ENCODE measurements around the gene PPP2R5C.

Gene PPP2R5C

GRCh38 chr14:101843038-101843437, 81.5 kb downstream of the PPP2R5C start:
- CTCF ChIA-PET: no interaction called here
- no peak for DNase-seq (ENCODE audit: low spot score)
- no peak overlapping the region for H3K27ac ChIP-seq
- POLR2A ChIA-PET (ENCODE audit: low non-redundant PET): no interaction called here
- TF ChIP-seq CTCF (conservative IDR thresholded peaks at IDR 0.05; ENCODE audit: low read depth): no peak

GRCh38 chr14:101843665-101844064, 82.2 kb downstream of the PPP2R5C start:
- no peak overlapping the region for H3K27ac ChIP-seq
- ChIA-PET POLR2A (ENCODE audit: low non-redundant PET) (interaction anchor here (0.6 kb wide), 1 partner anchor 13 kb away, joined by 5 read pairs; no protein-coding TSS in a partner anchor), CTCF (interaction anchor here (1.3 kb wide), 1 partner anchor 18 kb away, joined by 3 read pairs; no protein-coding TSS in a partner anchor)
- no peak for TF ChIP-seq CTCF (conservative IDR thresholded peaks at IDR 0.05; ENCODE audit: low read depth)
- no peak for DNase-seq (ENCODE audit: low spot score)

DNA sequence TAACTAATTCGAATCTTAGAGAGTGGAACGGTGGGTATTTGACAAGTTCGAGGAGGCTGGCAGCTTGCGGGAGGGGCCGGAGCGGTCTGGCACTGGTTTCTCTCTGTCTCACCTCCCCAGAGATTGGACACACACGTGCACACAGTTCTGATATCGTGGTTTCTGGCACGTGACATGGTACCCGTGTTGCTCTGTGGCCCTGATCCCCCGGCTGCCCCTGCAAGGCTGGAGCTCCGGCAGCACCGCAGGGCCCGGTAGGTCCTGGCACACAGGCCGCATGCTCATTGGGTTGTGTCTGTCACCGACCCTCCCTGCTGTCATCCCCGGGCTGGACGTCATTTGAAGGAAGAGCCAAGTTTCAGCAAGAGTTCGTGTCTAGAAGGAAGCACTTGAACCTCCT, 82.7 kb downstream of the PPP2R5C start:
- ChIA-PET CTCF (interaction anchor here (1.3 kb wide), 1 partner anchor 18 kb away, joined by 3 read pairs; no protein-coding TSS in a partner anchor), POLR2A (ENCODE audit: low non-redundant PET) (no interaction called here)
- no peak for DNase-seq (ENCODE audit: low spot score)
- TF ChIP-seq CTCF (conservative IDR thresholded peaks at IDR 0.05; ENCODE audit: low read depth): no peak
- no peak overlapping the region for H3K27ac ChIP-seq

GRCh38 chr14:101844751-101845150, 83.2 kb downstream of the PPP2R5C start:
- ChIA-PET POLR2A (ENCODE audit: low non-redundant PET) (no interaction called here), CTCF (interaction anchor here (0.6 to 1.3 kb wide), 2 partner anchors 19 to 27 kb away, joined by 3 to 5 read pairs; no protein-coding TSS in a partner anchor)
- H3K27ac ChIP-seq: no peak overlapping the region
- no peak for DNase-seq (ENCODE audit: low spot score)
- no peak for TF ChIP-seq CTCF (conservative IDR thresholded peaks at IDR 0.05; ENCODE audit: low read depth)

DNA sequence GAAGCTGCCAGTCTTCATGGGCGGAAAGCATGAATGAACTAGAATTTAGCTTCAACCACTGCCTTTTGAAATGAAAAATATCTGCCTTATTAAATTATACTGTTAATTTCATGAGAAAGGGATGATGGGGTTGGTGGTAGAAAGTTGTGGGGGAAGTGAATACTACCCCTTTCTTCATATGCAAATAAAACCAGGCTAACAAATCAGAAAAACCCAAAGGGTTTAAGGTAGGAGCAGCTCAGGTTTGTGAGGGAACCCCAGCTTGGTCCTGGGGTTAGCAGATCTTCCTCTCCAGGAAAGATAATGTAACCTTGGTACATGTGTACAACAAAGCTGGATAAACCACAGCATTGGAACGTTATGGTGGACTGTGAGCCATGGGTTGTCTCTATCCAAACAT, 84.0 kb downstream of the PPP2R5C start:
- CTCF ChIA-PET: interaction anchor here (0.7 kb wide), 1 partner anchor 74 kb away, joined by 3 read pairs; no protein-coding TSS in a partner anchor
- TF ChIP-seq CTCF (conservative IDR thresholded peaks at IDR 0.05; ENCODE audit: low read depth): no peak
- DNase-seq (ENCODE audit: low spot score): no peak
- POLR2A ChIA-PET (ENCODE audit: low non-redundant PET): no interaction called here
- no peak overlapping the region for H3K27ac ChIP-seq

DNA sequence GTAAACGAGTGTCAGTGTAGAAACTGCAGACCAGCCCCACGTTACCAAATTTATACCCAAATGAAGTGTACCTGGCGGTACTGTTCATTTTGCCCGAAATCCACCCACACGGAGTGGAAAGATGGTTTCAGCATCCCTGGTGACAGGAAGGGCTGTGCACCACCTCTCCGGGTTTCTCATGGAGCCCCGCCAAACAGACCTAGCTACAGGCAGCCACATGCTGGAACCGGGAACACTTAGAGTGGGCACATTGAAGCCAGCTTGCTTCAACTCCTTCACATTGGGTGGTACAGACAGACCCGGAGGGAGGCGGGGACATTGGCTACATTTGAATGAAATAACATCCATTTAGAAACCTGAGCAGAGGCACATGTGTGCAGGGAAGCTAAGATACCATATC, 84.4 kb downstream of the PPP2R5C start:
- no peak for TF ChIP-seq CTCF (conservative IDR thresholded peaks at IDR 0.05; ENCODE audit: low read depth)
- CTCF ChIA-PET: interaction anchor here (0.7 kb wide), 1 partner anchor 75 kb away, joined by 3 read pairs; no protein-coding TSS in a partner anchor
- POLR2A ChIA-PET (ENCODE audit: low non-redundant PET): no interaction called here
- no peak overlapping the region for H3K27ac ChIP-seq
- no peak for DNase-seq (ENCODE audit: low spot score)
